IPS-18a (cell line): ENCODE data around the gene GABRA4.

Experiments used
- H3K27ac ChIP-seq: one replicate; pipeline ENCODE4 v1.5.1; 2013; ENCODE audit warnings: low read length
- H3K27me3 ChIP-seq: one replicate; pipeline ENCODE4 v1.6.1; 2013; ENCODE audit warnings: mild to moderate bottlenecking, low read length; ENCODE audit not compliant: control insufficient read depth, insufficient read depth
- H3K36me3 ChIP-seq: one replicate; pipeline ENCODE4 v1.6.1; 2013; ENCODE audit warnings: low read depth, low read length; ENCODE audit not compliant: control insufficient read depth
- H3K4me1 ChIP-seq: one replicate; pipeline ENCODE4 v1.6.1; 2013; ENCODE audit warnings: low read depth, low read length; ENCODE audit not compliant: control insufficient read depth
- H3K4me3 ChIP-seq: one replicate; pipeline ENCODE4 v1.5.1; 2013; ENCODE audit warnings: low read length
- H3K9ac ChIP-seq: one replicate; pipeline ENCODE4 v1.6.1; 2013; ENCODE audit warnings: mild to moderate bottlenecking, low read length, moderate library complexity
- H3K9me3 ChIP-seq: one replicate; pipeline ENCODE4 v1.6.1; 2013; ENCODE audit warnings: low read depth, low read length; ENCODE audit not compliant: control insufficient read depth

The GABRA4 gene

DNA sequence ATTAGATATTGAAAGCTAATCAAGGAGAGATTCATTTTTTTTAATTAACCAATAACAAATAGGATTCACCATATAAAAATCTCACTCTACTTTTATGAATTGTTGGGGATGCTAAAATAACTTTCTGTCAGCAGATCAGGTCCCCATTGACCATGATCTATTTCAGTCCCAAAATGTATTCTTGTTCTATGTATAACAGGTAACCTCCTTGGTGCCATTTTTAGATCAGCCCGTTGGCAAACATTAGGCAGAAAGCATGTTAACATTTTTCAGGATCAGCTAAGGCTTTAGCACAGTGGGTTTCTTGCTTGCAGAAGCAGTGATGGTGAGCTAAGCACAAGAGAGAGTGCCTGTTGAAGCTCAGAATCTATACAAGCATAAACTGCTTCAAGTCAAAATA, 43.6 kb downstream of the GABRA4 start:
- no peaks in the 10 kb centered on the region for H3K27me3 ChIP-seq
- no peaks in the 10 kb centered on the region for H3K4me1 ChIP-seq
- no peak overlapping the region for H3K4me3 ChIP-seq
- H3K27ac ChIP-seq = no peak overlapping the region
- H3K9me3 ChIP-seq = no peaks in the 10 kb centered on the region
- H3K9ac ChIP-seq = no peak overlapping the region
- H3K36me3 ChIP-seq = no peaks in the 10 kb centered on the region

- Histone ChIP-seq H3K27me3 (no peaks in the 10 kb centered on the region), H3K27ac (no peak overlapping the region), H3K4me1 (no peaks in the 10 kb centered on the region)
Measured at GRCh38 chr4:46947541-46947940, 45.8 kb downstream of the GABRA4 start.

GRCh38 chr4:46946919-46947536, 46.4 kb downstream of the GABRA4 start:
- H3K4me1 ChIP-seq = no peaks in the 10 kb centered on the region
- no peaks in the 10 kb centered on the region for H3K9me3 ChIP-seq

More at GRCh38 chr4:46947541-46947940, 45.8 kb downstream of the GABRA4 start:
- Histone ChIP-seq H3K4me3 (no peak overlapping the region), H3K9me3 (no peaks in the 10 kb centered on the region), H3K9ac (no peak overlapping the region), H3K36me3 (no peaks in the 10 kb centered on the region)

DNA sequence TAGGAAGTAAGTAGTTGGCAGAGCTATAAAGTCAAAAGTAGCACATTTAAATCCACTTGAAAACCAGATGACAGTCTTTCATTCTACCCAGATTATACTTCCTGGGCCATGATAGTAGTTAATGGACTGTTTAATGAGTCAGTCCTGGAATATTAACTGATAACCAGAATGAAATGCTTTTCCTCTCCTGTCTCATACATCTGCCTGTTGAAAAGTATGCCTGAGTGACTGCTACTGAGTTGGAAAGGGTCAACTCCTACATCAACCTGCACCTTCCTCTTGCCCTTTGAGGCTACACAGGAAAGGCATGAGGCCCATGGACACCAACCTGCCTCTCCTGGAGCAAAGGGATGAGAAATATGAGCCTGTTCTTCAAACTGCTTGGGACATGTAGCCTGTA, 48.3 kb downstream of the GABRA4 start:
- Histone ChIP-seq H3K9ac (no peak overlapping the region), H3K36me3 (no peaks in the 10 kb centered on the region), H3K27me3 (no peaks in the 10 kb centered on the region), H3K27ac (no peak overlapping the region), H3K4me3 (no peak overlapping the region), H3K9me3 (no peaks in the 10 kb centered on the region), H3K4me1 (no peaks in the 10 kb centered on the region)

More at GRCh38 chr4:46946919-46947536, 46.4 kb downstream of the GABRA4 start:
- Histone ChIP-seq H3K36me3 (no peaks in the 10 kb centered on the region), H3K9ac (no peak overlapping the region), H3K27ac (no peak overlapping the region), H3K4me3 (no peak overlapping the region), H3K27me3 (no peaks in the 10 kb centered on the region)

- no peak overlapping the region for H3K27ac ChIP-seq
- H3K9ac ChIP-seq = no peak overlapping the region
- no peaks in the 10 kb centered on the region for H3K27me3 ChIP-seq
- H3K4me3 ChIP-seq = no peak overlapping the region
- H3K36me3 ChIP-seq = no peaks in the 10 kb centered on the region
- no peaks in the 10 kb centered on the region for H3K4me1 ChIP-seq
- H3K9me3 ChIP-seq = no peaks in the 10 kb centered on the region
Measured at GRCh38 chr4:46944345-46944744, 49.0 kb downstream of the GABRA4 start.

GRCh38 chr4:46937493-46937892, 55.9 kb downstream of the GABRA4 start:
- no peak overlapping the region for H3K4me3 ChIP-seq
- no peaks in the 10 kb centered on the region for H3K9me3 ChIP-seq
- no peak overlapping the region for H3K27ac ChIP-seq
- H3K9ac ChIP-seq = no peak overlapping the region
- no peaks in the 10 kb centered on the region for H3K36me3 ChIP-seq
- no peaks in the 10 kb centered on the region for H3K4me1 ChIP-seq
- no peaks in the 10 kb centered on the region for H3K27me3 ChIP-seq

DNA sequence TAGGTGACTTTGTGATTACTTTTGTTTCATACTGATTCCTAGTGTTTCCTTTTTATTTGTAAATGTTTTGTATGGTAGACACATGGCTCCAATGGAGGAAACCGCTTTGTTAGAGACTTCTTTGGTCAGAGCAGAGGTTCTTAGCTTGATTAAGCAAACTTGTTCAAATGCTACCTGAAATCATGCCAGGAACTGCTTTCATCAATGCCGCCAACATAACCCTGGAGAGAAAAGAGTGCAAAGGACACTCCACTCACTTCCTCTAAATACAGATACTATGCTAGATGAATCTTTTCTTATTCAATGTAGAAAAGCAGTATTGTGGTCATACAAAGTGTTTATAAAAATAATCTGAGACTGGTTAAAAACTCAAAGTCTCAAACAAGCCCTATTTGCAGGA, 58.7 kb downstream of the GABRA4 start:
- Histone ChIP-seq H3K9ac (no peak overlapping the region), H3K36me3 (no peaks in the 10 kb centered on the region), H3K27me3 (no peaks in the 10 kb centered on the region), H3K4me1 (no peaks in the 10 kb centered on the region), H3K27ac (no peak overlapping the region), H3K9me3 (no peaks in the 10 kb centered on the region), H3K4me3 (no peak overlapping the region)

GRCh38 chr4:46933686-46934085, 59.7 kb downstream of the GABRA4 start:
- Histone ChIP-seq H3K27ac (no peak overlapping the region), H3K27me3 (no peaks in the 10 kb centered on the region), H3K4me3 (no peak overlapping the region), H3K4me1 (no peaks in the 10 kb centered on the region), H3K9me3 (no peaks in the 10 kb centered on the region), H3K36me3 (no peaks in the 10 kb centered on the region), H3K9ac (no peak overlapping the region)

GRCh38 chr4:46931981-46932380, 61.4 kb downstream of the GABRA4 start:
- no peak overlapping the region for H3K27ac ChIP-seq
- H3K27me3 ChIP-seq = no peaks in the 10 kb centered on the region
- no peaks in the 10 kb centered on the region for H3K9me3 ChIP-seq
- no peaks in the 10 kb centered on the region for H3K36me3 ChIP-seq
- H3K4me3 ChIP-seq = no peak overlapping the region
- H3K4me1 ChIP-seq = no peaks in the 10 kb centered on the region
- no peak overlapping the region for H3K9ac ChIP-seq

DNA sequence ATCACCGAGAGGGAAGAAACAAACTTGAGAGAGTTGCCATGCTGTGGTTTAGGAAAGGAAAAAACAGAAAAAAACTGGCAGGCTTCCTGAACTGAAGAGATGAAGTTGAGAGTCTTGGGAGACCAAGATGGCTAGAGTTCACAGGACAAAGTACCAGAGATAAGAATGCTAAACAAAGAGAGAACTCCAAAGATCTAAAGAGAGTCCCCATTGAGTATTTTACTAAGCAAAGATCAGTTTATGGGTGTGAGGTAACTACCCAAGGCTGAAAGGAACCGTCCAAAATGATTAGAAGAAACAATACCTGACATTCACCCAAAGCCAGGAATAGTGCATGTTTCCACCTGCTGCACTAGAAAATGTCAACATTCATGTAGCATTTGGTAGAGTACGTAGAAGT, 62.5 kb downstream of the GABRA4 start:
- H3K27ac ChIP-seq = no peak overlapping the region
- no peaks in the 10 kb centered on the region for H3K27me3 ChIP-seq
- H3K9me3 ChIP-seq = no peaks in the 10 kb centered on the region
- no peak overlapping the region for H3K9ac ChIP-seq
- H3K36me3 ChIP-seq = no peaks in the 10 kb centered on the region
- no peaks in the 10 kb centered on the region for H3K4me1 ChIP-seq
- H3K4me3 ChIP-seq = no peak overlapping the region

DNA sequence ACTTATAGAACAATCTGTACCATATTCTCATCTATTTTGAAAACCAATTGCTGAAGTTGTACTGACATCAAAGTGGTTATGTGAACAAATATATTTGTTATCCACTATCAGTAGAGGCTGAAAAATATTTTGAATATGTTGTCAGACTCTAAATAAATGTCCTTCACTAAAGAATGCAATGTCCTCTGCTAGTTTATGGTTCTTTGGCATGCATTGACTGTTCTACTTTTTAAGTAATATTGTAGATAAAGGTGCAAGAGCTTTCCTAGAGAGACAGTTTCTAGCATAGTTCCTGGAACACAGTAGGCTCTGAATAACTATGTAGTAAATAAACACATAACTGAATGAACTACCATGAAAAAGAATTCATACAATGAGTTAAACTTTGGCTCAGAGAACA, 66.2 kb downstream of the GABRA4 start:
- Histone ChIP-seq H3K9me3 (no peaks in the 10 kb centered on the region), H3K4me3 (no peak overlapping the region), H3K27ac (no peak overlapping the region), H3K9ac (no peak overlapping the region), H3K36me3 (no peaks in the 10 kb centered on the region), H3K4me1 (no peaks in the 10 kb centered on the region), H3K27me3 (no peaks in the 10 kb centered on the region)

DNA sequence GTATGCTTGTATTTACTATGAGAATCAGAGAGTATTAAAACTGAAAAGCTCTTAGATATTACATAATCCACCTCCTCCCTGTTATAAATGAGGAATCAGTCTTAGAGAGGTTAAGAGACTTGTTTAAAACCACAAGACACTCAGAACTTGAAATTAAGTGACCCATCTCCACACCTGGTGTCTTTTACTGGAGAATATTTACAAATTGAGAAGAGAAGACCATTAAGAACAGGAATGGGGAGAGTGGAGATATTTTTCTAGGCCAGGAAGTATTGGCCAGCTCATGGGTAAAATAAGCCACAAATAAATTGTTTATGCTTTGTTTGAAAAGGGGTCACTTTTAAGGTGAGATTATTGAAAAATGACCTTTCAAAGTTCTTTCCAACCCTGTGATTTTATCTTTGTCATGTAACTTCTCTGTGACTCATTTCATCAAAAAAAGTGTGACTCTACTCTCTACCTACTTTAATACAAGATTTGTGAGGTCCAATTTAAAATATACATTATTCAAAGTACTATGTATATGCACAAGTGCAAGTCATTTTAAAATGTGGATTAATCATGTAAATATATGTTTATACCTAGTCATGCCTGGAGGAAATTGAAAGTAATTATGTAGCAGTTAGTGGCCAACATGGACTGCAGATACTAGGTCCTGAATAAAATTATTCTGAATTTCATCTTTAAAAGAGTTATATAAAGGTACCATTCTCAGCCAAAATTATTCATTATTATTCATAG, 68.4 kb downstream of the GABRA4 start:
- no peak overlapping the region for H3K4me3 ChIP-seq
- no peak overlapping the region for H3K27ac ChIP-seq
- no peaks in the 10 kb centered on the region for H3K27me3 ChIP-seq
- no peaks in the 10 kb centered on the region for H3K36me3 ChIP-seq
- H3K9me3 ChIP-seq = no peaks in the 10 kb centered on the region
- no peaks in the 10 kb centered on the region for H3K4me1 ChIP-seq
- H3K9ac ChIP-seq = no peak overlapping the region
